HG03571 (cell line): ENCODE data around the gene C1orf105.

Experiments used
- ATAC-seq: cut with Tn5 transposase; IDR thresholded peaks from one replicate; pipeline ENCODE4 v1.9.1; 2021; ENCODE audit not compliant: unreplicated experiment

The C1orf105 gene

GRCh38 chr1:172455451-172455850, 35.0 kb downstream of the C1orf105 start:
- no peak for ATAC-seq

- no peak for ATAC-seq
These were observed 35.9 kb downstream of the C1orf105 start for GRCh38 chr1:172456344-172456769.

- no peak for ATAC-seq
These were observed 37.1 kb downstream of the C1orf105 start for GRCh38 chr1:172457479-172458130.

GRCh38 chr1:172460177-172460576, 39.7 kb downstream of the C1orf105 start:
- no peak for ATAC-seq

GRCh38 chr1:172460887-172461315, 40.4 kb downstream of the C1orf105 start:
- no peak for ATAC-seq

- ATAC-seq, result no peak
These were observed 45.1 kb downstream of the C1orf105 start for GRCh38 chr1:172465617-172466016.

GRCh38 chr1:172466795-172467407, 46.4 kb downstream of the C1orf105 start:
- ATAC-seq, result no peak

- ATAC-seq, result no peak
These were observed 47.0 kb downstream of the C1orf105 start for GRCh38 chr1:172467446-172467845.

- no peak for ATAC-seq
These were observed 47.8 kb downstream of the C1orf105 start for GRCh38 chr1:172468296-172468695.

- ATAC-seq, result no peak
These were observed 49.2 kb downstream of the C1orf105 start for GRCh38 chr1:172469717-172470116.

- ATAC-seq, result no peak
These were observed 49.7 kb downstream of the C1orf105 start for GRCh38 chr1:172470149-172470548.

- ATAC-seq, result no peak
These were observed 51.2 kb downstream of the C1orf105 start for GRCh38 chr1:172471666-172472065.

- no peak for ATAC-seq
These were observed 52.0 kb downstream of the C1orf105 start for GRCh38 chr1:172472495-172472894.

- no peak for ATAC-seq
These were observed 52.8 kb downstream of the C1orf105 start for GRCh38 chr1:172473302-172473701.

- no peak for ATAC-seq
These were observed 53.4 kb downstream of the C1orf105 start for GRCh38 chr1:172473842-172474241.

- no peak for ATAC-seq
These were observed 55.8 kb downstream of the C1orf105 start for GRCh38 chr1:172476218-172476811.

GRCh38 chr1:172477216-172477615, 56.7 kb downstream of the C1orf105 start:
- no peak for ATAC-seq

GRCh38 chr1:172477741-172478140, 57.3 kb downstream of the C1orf105 start:
- ATAC-seq, result no peak

- no peak for ATAC-seq
These were observed 58.0 kb downstream of the C1orf105 start for GRCh38 chr1:172478485-172478884.

GRCh38 chr1:172480431-172480830, 59.9 kb downstream of the C1orf105 start:
- ATAC-seq, result no peak

GRCh38 chr1:172482044-172482443, 61.6 kb downstream of the C1orf105 start:
- ATAC-seq, result no peak

- no peak for ATAC-seq
These were observed 63.0 kb downstream of the C1orf105 start for GRCh38 chr1:172483448-172483847.
